Peyer's patch (tissue), 4 donors: ENCODE data around the gene IGFLR1.

Experiments used
- CTCF ChIP-seq, 6 experiments: fragments of 450-650 bp in 4 of 6; fragments of 200-600 bp in 2 of 6; sonication (generic) in 1 of 6; IDR thresholded peaks; one replicate each; pipeline ENCODE4 v1.5.1; 2017 to 2019; ENCODE audit warnings: antibody characterized with exemption in 6 of 6, mild to moderate bottlenecking in 3 of 6, moderate library complexity in 1 of 6
- POLR2A ChIP-seq, 2 donors: fragments of 450-650 bp; IDR thresholded peaks; one replicate each; pipeline ENCODE4 v1.5.1; 2017; ENCODE audit warnings: antibody characterized with exemption in 2 of 2, mild to moderate bottlenecking in 2 of 2, moderate library complexity in 2 of 2

GRCh38 chr19:35788205-35788960 lies 46.1 kb upstream of the IGFLR1 start:
- TF ChIP-seq CTCF (IDR thresholded peaks at IDR 0.05) (no peak), POLR2A (IDR thresholded peaks at IDR 0.05) (no peak)
